Measurements from ENCODE around the gene EDC3.

DNA sequence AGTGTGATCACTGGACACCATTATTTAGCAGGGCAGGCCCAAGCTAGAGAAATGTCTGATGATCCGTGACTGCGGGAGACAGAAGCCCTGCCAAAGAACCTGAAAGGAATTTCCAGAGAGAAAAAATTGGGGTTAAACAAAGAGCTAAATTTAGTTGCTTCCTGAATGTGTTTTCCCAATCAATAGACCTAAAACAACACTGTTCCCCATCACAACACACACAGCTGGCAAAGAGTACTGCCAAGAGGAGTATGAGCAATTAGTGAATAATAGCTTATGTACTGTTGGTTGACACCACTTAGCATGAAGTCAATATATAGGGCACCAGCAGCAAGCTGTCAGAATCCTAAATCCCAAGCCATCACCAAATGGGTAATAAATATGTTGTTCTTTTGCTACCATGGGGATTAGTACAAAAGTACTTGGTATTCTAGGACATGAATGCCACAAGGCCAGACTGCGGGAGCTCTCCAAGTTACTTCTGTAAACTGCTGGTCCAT, 44.5 kb downstream of the EDC3 start:
- TF ChIP-seq, protein P1, sequence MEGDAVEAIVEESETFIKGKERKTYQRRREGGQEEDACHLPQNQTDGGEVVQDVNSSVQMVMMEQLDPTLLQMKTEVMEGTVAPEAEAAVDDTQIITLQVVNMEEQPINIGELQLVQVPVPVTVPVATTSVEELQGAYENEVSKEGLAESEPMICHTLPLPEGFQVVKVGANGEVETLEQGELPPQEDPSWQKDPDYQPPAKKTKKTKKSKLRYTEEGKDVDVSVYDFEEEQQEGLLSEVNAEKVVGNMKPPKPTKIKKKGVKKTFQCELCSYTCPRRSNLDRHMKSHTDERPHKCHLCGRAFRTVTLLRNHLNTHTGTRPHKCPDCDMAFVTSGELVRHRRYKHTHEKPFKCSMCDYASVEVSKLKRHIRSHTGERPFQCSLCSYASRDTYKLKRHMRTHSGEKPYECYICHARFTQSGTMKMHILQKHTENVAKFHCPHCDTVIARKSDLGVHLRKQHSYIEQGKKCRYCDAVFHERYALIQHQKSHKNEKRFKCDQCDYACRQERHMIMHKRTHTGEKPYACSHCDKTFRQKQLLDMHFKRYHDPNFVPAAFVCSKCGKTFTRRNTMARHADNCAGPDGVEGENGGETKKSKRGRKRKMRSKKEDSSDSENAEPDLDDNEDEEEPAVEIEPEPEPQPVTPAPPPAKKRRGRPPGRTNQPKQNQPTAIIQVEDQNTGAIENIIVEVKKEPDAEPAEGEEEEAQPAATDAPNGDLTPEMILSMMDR (conservative IDR thresholded peaks at IDR 0.05; ENCODE audit: low read depth in 2 of 2) = no peak
- no peak for TF ChIP-seq POLR2AphosphoS5 (IDR thresholded peaks at IDR 0.05; ENCODE audit: low read depth)
- TF ChIP-seq EZH2phosphoT487 (IDR thresholded peaks at IDR 0.05; ENCODE audit: unreplicated experiment) = no peak
- TF ChIP-seq, protein P2, sequence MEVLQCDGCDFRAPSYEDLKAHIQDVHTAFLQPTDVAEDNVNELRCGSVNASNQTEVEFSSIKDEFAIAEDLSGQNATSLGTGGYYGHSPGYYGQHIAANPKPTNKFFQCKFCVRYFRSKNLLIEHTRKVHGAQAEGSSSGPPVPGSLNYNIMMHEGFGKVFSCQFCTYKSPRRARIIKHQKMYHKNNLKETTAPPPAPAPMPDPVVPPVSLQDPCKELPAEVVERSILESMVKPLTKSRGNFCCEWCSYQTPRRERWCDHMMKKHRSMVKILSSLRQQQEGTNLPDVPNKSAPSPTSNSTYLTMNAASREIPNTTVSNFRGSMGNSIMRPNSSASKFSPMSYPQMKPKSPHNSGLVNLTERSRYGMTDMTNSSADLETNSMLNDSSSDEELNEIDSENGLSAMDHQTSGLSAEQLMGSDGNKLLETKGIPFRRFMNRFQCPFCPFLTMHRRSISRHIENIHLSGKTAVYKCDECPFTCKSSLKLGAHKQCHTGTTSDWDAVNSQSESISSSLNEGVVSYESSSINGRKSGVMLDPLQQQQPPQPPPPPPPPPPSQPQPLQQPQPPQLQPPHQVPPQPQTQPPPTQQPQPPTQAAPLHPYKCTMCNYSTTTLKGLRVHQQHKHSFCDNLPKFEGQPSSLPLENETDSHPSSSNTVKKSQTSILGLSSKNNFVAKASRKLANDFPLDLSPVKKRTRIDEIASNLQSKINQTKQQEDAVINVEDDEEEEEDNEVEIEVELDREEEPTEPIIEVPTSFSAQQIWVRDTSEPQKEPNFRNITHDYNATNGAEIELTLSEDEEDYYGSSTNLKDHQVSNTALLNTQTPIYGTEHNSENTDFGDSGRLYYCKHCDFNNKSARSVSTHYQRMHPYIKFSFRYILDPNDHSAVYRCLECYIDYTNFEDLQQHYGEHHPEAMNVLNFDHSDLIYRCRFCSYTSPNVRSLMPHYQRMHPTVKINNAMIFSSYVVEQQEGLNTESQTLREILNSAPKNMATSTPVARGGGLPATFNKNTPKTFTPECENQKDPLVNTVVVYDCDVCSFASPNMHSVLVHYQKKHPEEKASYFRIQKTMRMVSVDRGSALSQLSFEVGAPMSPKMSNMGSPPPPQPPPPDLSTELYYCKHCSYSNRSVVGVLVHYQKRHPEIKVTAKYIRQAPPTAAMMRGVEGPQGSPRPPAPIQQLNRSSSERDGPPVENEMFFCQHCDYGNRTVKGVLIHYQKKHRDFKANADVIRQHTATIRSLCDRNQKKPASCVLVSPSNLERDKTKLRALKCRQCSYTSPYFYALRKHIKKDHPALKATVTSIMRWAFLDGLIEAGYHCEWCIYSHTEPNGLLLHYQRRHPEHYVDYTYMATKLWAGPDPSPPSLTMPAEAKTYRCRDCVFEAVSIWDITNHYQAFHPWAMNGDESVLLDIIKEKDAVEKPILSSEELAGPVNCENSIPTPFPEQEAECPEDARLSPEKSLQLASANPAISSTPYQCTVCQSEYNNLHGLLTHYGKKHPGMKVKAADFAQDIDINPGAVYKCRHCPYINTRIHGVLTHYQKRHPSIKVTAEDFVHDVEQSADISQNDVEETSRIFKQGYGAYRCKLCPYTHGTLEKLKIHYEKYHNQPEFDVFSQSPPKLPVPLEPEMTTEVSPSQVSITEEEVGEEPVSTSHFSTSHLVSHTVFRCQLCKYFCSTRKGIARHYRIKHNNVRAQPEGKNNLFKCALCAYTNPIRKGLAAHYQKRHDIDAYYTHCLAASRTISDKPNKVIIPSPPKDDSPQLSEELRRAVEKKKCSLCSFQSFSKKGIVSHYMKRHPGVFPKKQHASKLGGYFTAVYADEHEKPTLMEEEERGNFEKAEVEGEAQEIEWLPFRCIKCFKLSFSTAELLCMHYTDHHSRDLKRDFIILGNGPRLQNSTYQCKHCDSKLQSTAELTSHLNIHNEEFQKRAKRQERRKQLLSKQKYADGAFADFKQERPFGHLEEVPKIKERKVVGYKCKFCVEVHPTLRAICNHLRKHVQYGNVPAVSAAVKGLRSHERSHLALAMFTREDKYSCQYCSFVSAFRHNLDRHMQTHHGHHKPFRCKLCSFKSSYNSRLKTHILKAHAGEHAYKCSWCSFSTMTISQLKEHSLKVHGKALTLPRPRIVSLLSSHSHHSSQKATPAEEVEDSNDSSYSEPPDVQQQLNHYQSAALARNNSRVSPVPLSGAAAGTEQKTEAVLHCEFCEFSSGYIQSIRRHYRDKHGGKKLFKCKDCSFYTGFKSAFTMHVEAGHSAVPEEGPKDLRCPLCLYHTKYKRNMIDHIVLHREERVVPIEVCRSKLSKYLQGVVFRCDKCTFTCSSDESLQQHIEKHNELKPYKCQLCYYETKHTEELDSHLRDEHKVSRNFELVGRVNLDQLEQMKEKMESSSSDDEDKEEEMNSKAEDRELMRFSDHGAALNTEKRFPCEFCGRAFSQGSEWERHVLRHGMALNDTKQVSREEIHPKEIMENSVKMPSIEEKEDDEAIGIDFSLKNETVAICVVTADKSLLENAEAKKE (CRISPR knock-in tag; IDR thresholded peaks at IDR 0.05) = no peak
- TF ChIP-seq EZH2 (IDR thresholded peaks at IDR 0.05; ENCODE audit: low read depth, unreplicated experiment) = no peak
- no peak for TF ChIP-seq ZNF114 (CRISPR knock-in tag; IDR thresholded peaks at IDR 0.05)
- TF ChIP-seq CREB1 (CRISPR knock-in tag; IDR thresholded peaks at IDR 0.05; ENCODE audit: low read depth) = no peak
- TF ChIP-seq, protein P3, sequence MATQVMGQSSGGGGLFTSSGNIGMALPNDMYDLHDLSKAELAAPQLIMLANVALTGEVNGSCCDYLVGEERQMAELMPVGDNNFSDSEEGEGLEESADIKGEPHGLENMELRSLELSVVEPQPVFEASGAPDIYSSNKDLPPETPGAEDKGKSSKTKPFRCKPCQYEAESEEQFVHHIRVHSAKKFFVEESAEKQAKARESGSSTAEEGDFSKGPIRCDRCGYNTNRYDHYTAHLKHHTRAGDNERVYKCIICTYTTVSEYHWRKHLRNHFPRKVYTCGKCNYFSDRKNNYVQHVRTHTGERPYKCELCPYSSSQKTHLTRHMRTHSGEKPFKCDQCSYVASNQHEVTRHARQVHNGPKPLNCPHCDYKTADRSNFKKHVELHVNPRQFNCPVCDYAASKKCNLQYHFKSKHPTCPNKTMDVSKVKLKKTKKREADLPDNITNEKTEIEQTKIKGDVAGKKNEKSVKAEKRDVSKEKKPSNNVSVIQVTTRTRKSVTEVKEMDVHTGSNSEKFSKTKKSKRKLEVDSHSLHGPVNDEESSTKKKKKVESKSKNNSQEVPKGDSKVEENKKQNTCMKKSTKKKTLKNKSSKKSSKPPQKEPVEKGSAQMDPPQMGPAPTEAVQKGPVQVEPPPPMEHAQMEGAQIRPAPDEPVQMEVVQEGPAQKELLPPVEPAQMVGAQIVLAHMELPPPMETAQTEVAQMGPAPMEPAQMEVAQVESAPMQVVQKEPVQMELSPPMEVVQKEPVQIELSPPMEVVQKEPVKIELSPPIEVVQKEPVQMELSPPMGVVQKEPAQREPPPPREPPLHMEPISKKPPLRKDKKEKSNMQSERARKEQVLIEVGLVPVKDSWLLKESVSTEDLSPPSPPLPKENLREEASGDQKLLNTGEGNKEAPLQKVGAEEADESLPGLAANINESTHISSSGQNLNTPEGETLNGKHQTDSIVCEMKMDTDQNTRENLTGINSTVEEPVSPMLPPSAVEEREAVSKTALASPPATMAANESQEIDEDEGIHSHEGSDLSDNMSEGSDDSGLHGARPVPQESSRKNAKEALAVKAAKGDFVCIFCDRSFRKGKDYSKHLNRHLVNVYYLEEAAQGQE (IDR thresholded peaks at IDR 0.05; ENCODE audit: unreplicated experiment) = no peak
- no peak for TF ChIP-seq JUNB (IDR thresholded peaks at IDR 0.05; ENCODE audit: unreplicated experiment)
- no peak for TF ChIP-seq STAT1 (IDR thresholded peaks at IDR 0.05; ENCODE audit: unreplicated experiment)
- TF ChIP-seq, protein P4, sequence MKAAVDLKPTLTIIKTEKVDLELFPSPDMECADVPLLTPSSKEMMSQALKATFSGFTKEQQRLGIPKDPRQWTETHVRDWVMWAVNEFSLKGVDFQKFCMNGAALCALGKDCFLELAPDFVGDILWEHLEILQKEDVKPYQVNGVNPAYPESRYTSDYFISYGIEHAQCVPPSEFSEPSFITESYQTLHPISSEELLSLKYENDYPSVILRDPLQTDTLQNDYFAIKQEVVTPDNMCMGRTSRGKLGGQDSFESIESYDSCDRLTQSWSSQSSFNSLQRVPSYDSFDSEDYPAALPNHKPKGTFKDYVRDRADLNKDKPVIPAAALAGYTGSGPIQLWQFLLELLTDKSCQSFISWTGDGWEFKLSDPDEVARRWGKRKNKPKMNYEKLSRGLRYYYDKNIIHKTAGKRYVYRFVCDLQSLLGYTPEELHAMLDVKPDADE (IDR thresholded peaks at IDR 0.05) = no peak

Measured in GM23338 (cell line).